ENCODE data around the gene ZBTB39.
A peak's percentile ranks its signal among the peaks of the same experiment; 100 is the strongest.
"Not testable (repeated sequence)": the region's sequence is repeated elsewhere in the genome, so short reads cannot be mapped to it uniquely, and the experiment has no call there.

The ZBTB39 gene

GRCh38 chr12:56989861-56990610 lies 16.3 kb downstream of the ZBTB39 start:
- CTCF ChIA-PET: no interaction called here
- POLR2A ChIA-PET: interaction anchor here (1.2 kb wide), 1 partner anchor 265 kb away, joined by 5 read pairs; the partner anchor contains the start of gene NACA

GRCh38 chr12:56988207-56988739 lies 18.1 kb downstream of the ZBTB39 start:
- TF ChIP-seq SUZ12 (IDR thresholded peaks at IDR 0.05): no peak
- TF ChIP-seq HDGF (IDR thresholded peaks at IDR 0.05; ENCODE audit: borderline replicate concordance): no peak
- no peak for TF ChIP-seq ZNF384 (IDR thresholded peaks at IDR 0.05)
- TF ChIP-seq BHLHE40 (IDR thresholded peaks at IDR 0.05; ENCODE audit: borderline replicate concordance): no peak
- no peak for TF ChIP-seq LEF1 (IDR thresholded peaks at IDR 0.05; ENCODE audit: borderline replicate concordance)
- TF ChIP-seq ARNT (IDR thresholded peaks at IDR 0.05): no peak
- no peak for TF ChIP-seq L3MBTL2 (conservative IDR thresholded peaks at IDR 0.05)
- POLR2A ChIA-PET: no interaction called here
- CTCF ChIA-PET: interaction anchor here (0.7 to 1.9 kb wide), 7 partner anchors 13 to 262 kb away, joined by 3 to 14 read pairs (median 3); partner anchors contain the start of gene STAT6
- no peak for DNase-seq (ENCODE audit: extremely low spot score)

More at GRCh38 chr12:56989861-56990610, 16.3 kb downstream of the ZBTB39 start:
- no peak for DNase-seq (ENCODE audit: extremely low spot score)
- TF ChIP-seq PKNOX1 (IDR thresholded peaks at IDR 0.05) (no peak), ZNF384 (IDR thresholded peaks at IDR 0.05) (no peak), SP1 (IDR thresholded peaks at IDR 0.05) (no peak), FOXK2 (IDR thresholded peaks at IDR 0.05) (no peak), TARDBP (IDR thresholded peaks at IDR 0.05) (no peak), FOXA1 (IDR thresholded peaks at IDR 0.05) (no peak), HDGF (IDR thresholded peaks at IDR 0.05; ENCODE audit: borderline replicate concordance) (no peak), ELF4 (IDR thresholded peaks at IDR 0.05) (no peak), L3MBTL2 (conservative IDR thresholded peaks at IDR 0.05) (no peak), CTBP1 (IDR thresholded peaks at IDR 0.05; ENCODE audit: borderline replicate concordance) (no peak), ARNT (IDR thresholded peaks at IDR 0.05) (no peak), FOXM1 (IDR thresholded peaks at IDR 0.05; ENCODE audit: borderline replicate concordance) (no peak), NFRKB (IDR thresholded peaks at IDR 0.05) (no peak), BHLHE40 (IDR thresholded peaks at IDR 0.05; ENCODE audit: borderline replicate concordance) (no peak), SUZ12 (IDR thresholded peaks at IDR 0.05) (no peak), LEF1 (IDR thresholded peaks at IDR 0.05; ENCODE audit: borderline replicate concordance) (no peak)

GRCh38 chr12:56987551-56988053 lies 18.7 kb downstream of the ZBTB39 start:
- POLR2A ChIA-PET: no interaction called here
- DNase-seq (ENCODE audit: extremely low spot score): peak; percentile 87
- CTCF ChIA-PET: interaction anchor here (0.6 to 1.9 kb wide), 7 partner anchors 14 to 509 kb away, joined by 3 to 14 read pairs (median 3); partner anchors contain the start of gene STAT6

GRCh38 chr12:56987011-56987410 lies 19.3 kb downstream of the ZBTB39 start:
- no peak for DNase-seq (ENCODE audit: extremely low spot score)
- TF ChIP-seq CTBP1 (IDR thresholded peaks at IDR 0.05; ENCODE audit: borderline replicate concordance): no peak
- TF ChIP-seq SUZ12 (IDR thresholded peaks at IDR 0.05): no peak
- TF ChIP-seq PKNOX1 (IDR thresholded peaks at IDR 0.05): no peak
- no peak for TF ChIP-seq NFRKB (IDR thresholded peaks at IDR 0.05)
- TF ChIP-seq ELF4 (IDR thresholded peaks at IDR 0.05): no peak
- no peak for TF ChIP-seq LEF1 (IDR thresholded peaks at IDR 0.05; ENCODE audit: borderline replicate concordance)
- no peak for TF ChIP-seq ZNF384 (IDR thresholded peaks at IDR 0.05)
- TF ChIP-seq SP1 (IDR thresholded peaks at IDR 0.05): no peak
- TF ChIP-seq FOXM1 (IDR thresholded peaks at IDR 0.05; ENCODE audit: borderline replicate concordance): no peak
- no peak for TF ChIP-seq L3MBTL2 (conservative IDR thresholded peaks at IDR 0.05)
- TF ChIP-seq BHLHE40 (IDR thresholded peaks at IDR 0.05; ENCODE audit: borderline replicate concordance): no peak
- TF ChIP-seq TARDBP (IDR thresholded peaks at IDR 0.05): no peak
- POLR2A ChIA-PET: no interaction called here
- CTCF ChIA-PET: interaction anchor here (0.6 to 1.8 kb wide), 3 partner anchors 14 to 508 kb away, joined by 3 to 14 read pairs (median 9); no protein-coding TSS in a partner anchor

More at GRCh38 chr12:56987551-56988053, 18.7 kb downstream of the ZBTB39 start:
- TF ChIP-seq NFRKB (IDR thresholded peaks at IDR 0.05) (no peak), TARDBP (IDR thresholded peaks at IDR 0.05) (no peak), CTBP1 (IDR thresholded peaks at IDR 0.05; ENCODE audit: borderline replicate concordance) (no peak), FOXA1 (IDR thresholded peaks at IDR 0.05) (no peak), SP1 (IDR thresholded peaks at IDR 0.05) (no peak), HDGF (IDR thresholded peaks at IDR 0.05; ENCODE audit: borderline replicate concordance) (no peak), BHLHE40 (IDR thresholded peaks at IDR 0.05; ENCODE audit: borderline replicate concordance) (no peak), FOXM1 (IDR thresholded peaks at IDR 0.05; ENCODE audit: borderline replicate concordance) (no peak)

- CTCF ChIA-PET: interaction anchor here (0.6 kb wide), 1 partner anchor 38 kb away, joined by 3 read pairs; no protein-coding TSS in a partner anchor
- POLR2A ChIA-PET: not testable (repeated sequence)
These were observed 20.6 kb downstream of the ZBTB39 start for GRCh38 chr12:56985714-56986113.

GRCh38 chr12:56983386-56983785 lies 23.0 kb downstream of the ZBTB39 start:
- ChIA-PET CTCF (no interaction called here), POLR2A (no interaction called here)
- no peak for DNase-seq (ENCODE audit: extremely low spot score)
- TF ChIP-seq ELF4 (IDR thresholded peaks at IDR 0.05) (no peak), TARDBP (IDR thresholded peaks at IDR 0.05) (no peak), NFRKB (IDR thresholded peaks at IDR 0.05) (no peak), HDGF (IDR thresholded peaks at IDR 0.05; ENCODE audit: borderline replicate concordance) (no peak), L3MBTL2 (conservative IDR thresholded peaks at IDR 0.05) (no peak), BHLHE40 (IDR thresholded peaks at IDR 0.05; ENCODE audit: borderline replicate concordance) (no peak)

More at GRCh38 chr12:56985714-56986113, 20.6 kb downstream of the ZBTB39 start:
- not testable (repeated sequence) for DNase-seq (ENCODE audit: extremely low spot score)

- DNase-seq (ENCODE audit: extremely low spot score); CTCF ChIA-PET: not testable (repeated sequence)
These were observed 23.6 kb downstream of the ZBTB39 start for GRCh38 chr12:56982578-56983236.

More at GRCh38 chr12:56982578-56983236, 23.6 kb downstream of the ZBTB39 start:
- POLR2A ChIA-PET: not testable (repeated sequence)

Measured in HEK293T (cell line).